Vagina (tissue), 2 donors: ENCODE data around the gene INPP4B. TPM values are rescaled to one million over a fixed set of nuclear protein-coding genes. Genes with fewer than 3 reads are reported as not detected.
A peak's percentile ranks its signal among the peaks of the same experiment; 100 is the strongest.

ENCODE experiments used
- DNase-seq, 2 donors: peaks; one replicate each; pipeline ENCODE4 v3.0.0-alpha.2; 2017; ENCODE audit errors: extremely low spot score in 2 of 2
- H3K27ac ChIP-seq: fragments of 200-600 bp; sonication (generic); one replicate; pipeline ENCODE4 v1.5.1; 2019
- H3K27me3 ChIP-seq: fragments of 200-600 bp; sonication (generic); one replicate; pipeline ENCODE4 v1.5.1; 2019
- H3K36me3 ChIP-seq, 2 donors: fragments of 200-600 bp; sonication (generic); one replicate each; pipeline ENCODE4 v1.5.1; 2017 to 2019
- H3K4me1 ChIP-seq: fragments of 200-600 bp; sonication (generic); one replicate; pipeline ENCODE4 v1.5.1; 2019
- H3K4me3 ChIP-seq, 2 donors: fragments of 200-600 bp; sonication (generic); 1 replicate in 1 of 2; 2 replicates in 1 of 2; pipeline ENCODE4 v1.5.1; 2016 to 2019
- H3K9me3 ChIP-seq: fragments of 200-600 bp; sonication (generic); one replicate; pipeline ENCODE4 v1.5.1; 2019
- CTCF ChIP-seq, 3 experiments: fragments of 450-650 bp in 2 of 3; fragments of 200-600 bp in 1 of 3; sonication (generic) in 1 of 3; IDR thresholded peaks; one replicate each; pipeline ENCODE4 v1.5.1; 2017 to 2019; ENCODE audit warnings: antibody characterized with exemption in 3 of 3, mild to moderate bottlenecking in 2 of 3, moderate library complexity in 2 of 3
- POLR2A ChIP-seq, 2 donors: fragments of 450-650 bp; IDR thresholded peaks; one replicate each; pipeline ENCODE4 v1.6.1; 2017; ENCODE audit warnings: antibody characterized with exemption in 2 of 2, mild to moderate bottlenecking in 2 of 2, moderate library complexity in 2 of 2
- POLR2AphosphoS5 ChIP-seq, 2 donors: sonication (generic); formaldehyde crosslinking; IDR thresholded peaks; one replicate each; pipeline ENCODE4 v1.9.0; 2017; ENCODE audit warnings: antibody characterized with exemption in 2 of 2, mild to moderate bottlenecking in 2 of 2, low read depth in 1 of 2; ENCODE audit not compliant: insufficient read depth in 1 of 2
- intact Hi-C: fragments of 100-400 bp; cut with DNase I; formaldehyde crosslinking; loops from one replicate; pipeline ENCODE4 v1.15.1; 2023
- total RNA-seq: library from RNA; depleted of rRNA; stranded (reverse); fragments of >200 nt; gene quantifications from one replicate; pipeline ENCODE4 v1.2.3, GENCODE V29; 2016

Gene INPP4B
- total RNA-seq, 1 donor from 2014 or later = 21.1 TPM

- no peaks in the 10 kb centered on the region for H3K27me3 ChIP-seq
- H3K36me3 ChIP-seq = no peaks in the 10 kb centered on the region
- no peak overlapping the region for H3K4me3 ChIP-seq
- intact Hi-C loops = loop anchor here (5.0 kb wide), 1 partner anchor 486 kb away; no protein-coding TSS in a partner anchor
- H3K4me1 ChIP-seq = peaks cover 21% of the 10 kb centered on the region
- H3K9me3 ChIP-seq = no peaks in the 10 kb centered on the region
- H3K27ac ChIP-seq = peak overlapping the region; percentile 0
- TF ChIP-seq CTCF (IDR thresholded peaks at IDR 0.05) = no peak
- TF ChIP-seq POLR2AphosphoS5 (IDR thresholded peaks at IDR 0.05; ENCODE audit: insufficient read depth in 1 of 2, low read depth in 1 of 2) = no peak
- TF ChIP-seq POLR2A (IDR thresholded peaks at IDR 0.05) = no peak
- no peak for DNase-seq
Observed at GRCh38 chr4:142356118-142356759, 489.9 kb downstream of the INPP4B start.

- Histone ChIP-seq H3K4me3 (no peak overlapping the region), H3K9me3 (no peaks in the 10 kb centered on the region), H3K36me3 (no peaks in the 10 kb centered on the region), H3K27me3 (no peaks in the 10 kb centered on the region), H3K27ac (peak overlapping the region; percentile 0), H3K4me1 (peaks cover 21% of the 10 kb centered on the region)
- no peak for TF ChIP-seq POLR2AphosphoS5 (IDR thresholded peaks at IDR 0.05; ENCODE audit: insufficient read depth in 1 of 2, low read depth in 1 of 2)
- no peak for TF ChIP-seq CTCF (IDR thresholded peaks at IDR 0.05)
- no peak for TF ChIP-seq POLR2A (IDR thresholded peaks at IDR 0.05)
- DNase-seq = no peak
- intact Hi-C loops = loop anchor here (5.0 kb wide), 1 partner anchor 487 kb away; no protein-coding TSS in a partner anchor
Observed at GRCh38 chr4:142355421-142355930, 490.6 kb downstream of the INPP4B start.

- no peak for TF ChIP-seq CTCF (IDR thresholded peaks at IDR 0.05)
- TF ChIP-seq POLR2A (IDR thresholded peaks at IDR 0.05) = no peak
- no peak for TF ChIP-seq POLR2AphosphoS5 (IDR thresholded peaks at IDR 0.05; ENCODE audit: insufficient read depth in 1 of 2, low read depth in 1 of 2)
- H3K4me3 ChIP-seq = no peak overlapping the region
- H3K27me3 ChIP-seq = no peaks in the 10 kb centered on the region
- H3K36me3 ChIP-seq = no peaks in the 10 kb centered on the region
- H3K27ac ChIP-seq = no peak overlapping the region
- no peaks in the 10 kb centered on the region for H3K9me3 ChIP-seq
- peaks cover 21% of the 10 kb centered on the region for H3K4me1 ChIP-seq
- DNase-seq = no peak
- intact Hi-C loops = loop anchor here (5.0 kb wide), 1 partner anchor 487 kb away; no protein-coding TSS in a partner anchor
Observed at GRCh38 chr4:142354794-142355420, 491.2 kb downstream of the INPP4B start.

- no peak for DNase-seq
- Histone ChIP-seq H3K36me3 (no peaks in the 10 kb centered on the region), H3K27me3 (no peaks in the 10 kb centered on the region), H3K4me1 (peaks cover 21% of the 10 kb centered on the region), H3K27ac (no peak overlapping the region), H3K9me3 (no peaks in the 10 kb centered on the region), H3K4me3 (no peak overlapping the region)
- TF ChIP-seq POLR2AphosphoS5 (IDR thresholded peaks at IDR 0.05; ENCODE audit: insufficient read depth in 1 of 2, low read depth in 1 of 2) = no peak
- TF ChIP-seq POLR2A (IDR thresholded peaks at IDR 0.05) = no peak
- no peak for TF ChIP-seq CTCF (IDR thresholded peaks at IDR 0.05)
- intact Hi-C loops = no loop called here
Observed at GRCh38 chr4:142354041-142354440, 492.1 kb downstream of the INPP4B start.
